ENCODE results near the gene RAB20. TPM values are rescaled to one million over a fixed set of nuclear protein-coding genes. Genes with fewer than 3 reads are reported as not detected.

RAB20 gene
- total and polyA plus RNA-seq, 9 of the 15 experiments (the other 6 are each of a cell fraction or from before 2014, with no cell fraction given) = 0.62 to 9.2 (median 5.4) TPM

DNA sequence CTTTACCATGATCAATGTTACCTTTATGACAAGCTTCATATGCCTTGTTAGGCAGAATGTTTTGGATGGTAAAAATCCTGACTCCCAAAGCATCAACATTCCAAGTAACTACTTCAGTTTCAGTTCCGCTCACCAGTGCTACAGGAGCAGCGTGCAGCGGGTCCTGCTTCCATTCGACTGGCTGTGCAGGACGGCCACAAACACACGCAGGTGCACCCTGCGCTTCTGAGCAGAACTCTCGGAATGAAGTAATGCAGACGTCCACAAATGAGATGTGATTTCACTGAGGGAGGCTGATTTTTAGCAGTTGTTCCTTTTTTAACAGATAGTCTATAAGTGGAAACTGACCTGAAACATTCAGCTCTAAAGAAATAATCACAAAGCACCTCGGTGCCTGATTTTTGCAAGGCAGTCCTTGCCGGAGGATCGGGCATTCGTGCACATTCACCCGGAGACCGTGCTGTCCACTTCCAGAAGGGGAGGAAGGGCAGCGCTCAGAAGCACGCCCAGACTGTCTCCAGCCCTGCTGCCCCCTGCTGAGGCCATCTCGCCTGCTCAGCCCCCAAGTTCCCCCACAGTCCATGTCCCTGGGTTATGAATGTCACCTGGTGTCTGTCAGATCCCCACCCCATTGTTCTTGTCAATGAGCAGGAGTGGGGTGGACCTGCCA is 85.8 kb downstream of the RAB20 start:
- TF ChIP-seq CBFA2T2 (conservative IDR thresholded peaks at IDR 0.05) (no peak), DMBX1 (CRISPR knock-in tag; IDR thresholded peaks at IDR 0.05; ENCODE audit: borderline replicate concordance) (no peak)
- POLR2A ChIA-PET = no interaction called here
- Histone ChIP-seq H3K27ac (ENCODE audit: extremely low read depth, low read depth, low read length) (no peak overlapping the region), H3K9me1 (ENCODE audit: control insufficient read depth, insufficient read depth, low read length) (no peaks in the 10 kb centered on the region), H3K27me3 (ENCODE audit: control insufficient read depth in 2 of 2, insufficient read depth in 2 of 2, low read length in 2 of 2) (peaks cover 0 to 8% of the 10 kb centered on the region in 2 experiments; a peak in 2 of 5 replicates), H3K9ac (ENCODE audit: insufficient read depth in 1 of 2, low read depth in 2 of 2, low read length in 2 of 2) (peak overlapping the region in 1 of 2 experiments; percentile 59; a peak in 2 of 4 replicates), H4K20me1 (replicated peaks; ENCODE audit: control insufficient read depth, insufficient read depth, low read length) (no peaks in the 10 kb centered on the region), H3K4me3 (no peak overlapping the region), H3K4me1 (replicated peaks in 1 of 2; ENCODE audit: control insufficient read depth in 2 of 2, insufficient read depth in 2 of 2, low read length in 2 of 2) (peaks cover 26 to 54% of the 10 kb centered on the region in 2 experiments), H3K79me2 (ENCODE audit: control insufficient read depth, insufficient read depth, low read length) (no peaks in the 10 kb centered on the region), H3K36me3 (ENCODE audit: control insufficient read depth, insufficient read depth, low read length) (no peaks in the 10 kb centered on the region), H3K4me2 (ENCODE audit: insufficient read depth, low read length) (peak overlapping the region; percentile 46; the same call in 1 of the 2 replicates), H2AFZ (ENCODE audit: low read depth, low read length) (0 out of 2 replicates have a peak overlapping the region, but pooled peaks have one; percentile 39), H3K9me3 (replicated peaks; ENCODE audit: control insufficient read depth, insufficient read depth, low read depth, low read length) (no peaks in the 10 kb centered on the region)
- 23% methylated on average over 10 of the region's 18 CpGs for WGBS (ENCODE audit: insufficient coverage, low coverage, missing lambda C conversion rate)
- ATAC-seq = peak; percentile 68
- BruUV-seq (replicated peaks) = no TSS peak
- DNase-seq (ENCODE audit: extremely low read depth in 1 of 4, low spot score in 3 of 4) = peak in 1 of 4 experiments; percentile 16
- FAIRE-seq = no peak
- intact Hi-C loops (cut with micrococcal nuclease) = no loop called here
- CTCF ChIA-PET (ENCODE audit: low intra/inter-chr PET ratio) = no interaction called here
- in situ Hi-C loops (cut with MboI) = no loop called here

DNA sequence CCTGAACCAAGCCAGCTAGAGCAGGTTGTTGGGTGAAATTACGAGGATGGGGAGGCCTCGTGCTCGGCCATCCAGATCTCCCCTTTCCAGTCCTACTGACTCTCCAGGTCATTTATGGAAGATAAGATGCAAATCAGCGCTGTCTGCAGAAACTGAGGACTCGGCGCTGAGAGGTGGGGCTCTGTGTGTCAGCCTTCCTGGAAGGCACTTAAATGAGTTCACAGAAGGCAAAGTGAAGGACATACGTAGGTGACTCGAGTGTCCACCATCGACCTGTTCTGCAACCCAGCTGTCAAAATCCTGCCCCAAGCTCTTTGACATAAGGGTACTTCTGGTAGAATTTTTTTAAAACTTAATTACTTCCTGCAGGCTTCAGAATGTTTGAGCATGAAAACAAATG is 86.4 kb downstream of the RAB20 start:
- peak in 1 of 4 experiments; percentile 20 for DNase-seq (ENCODE audit: extremely low read depth in 1 of 4, low spot score in 3 of 4)

More for the DNA sequence above, 86.4 kb downstream of the RAB20 start:
- H4K20me1 ChIP-seq (replicated peaks; ENCODE audit: control insufficient read depth, insufficient read depth, low read length) = no peaks in the 10 kb centered on the region
- in situ Hi-C loops (cut with MboI) = no loop called here
- ATAC-seq (no peak), FAIRE-seq (no peak)
- H3K36me3 ChIP-seq (ENCODE audit: control insufficient read depth, insufficient read depth, low read length) = no peaks in the 10 kb centered on the region
- H3K4me3 ChIP-seq = no peak overlapping the region
- H3K79me2 ChIP-seq (ENCODE audit: control insufficient read depth, insufficient read depth, low read length) = no peaks in the 10 kb centered on the region
- BruUV-seq (replicated peaks) = no TSS peak
- ChIA-PET POLR2A (no interaction called here), CTCF (ENCODE audit: low intra/inter-chr PET ratio) (no interaction called here)
- TF ChIP-seq, protein P1, sequence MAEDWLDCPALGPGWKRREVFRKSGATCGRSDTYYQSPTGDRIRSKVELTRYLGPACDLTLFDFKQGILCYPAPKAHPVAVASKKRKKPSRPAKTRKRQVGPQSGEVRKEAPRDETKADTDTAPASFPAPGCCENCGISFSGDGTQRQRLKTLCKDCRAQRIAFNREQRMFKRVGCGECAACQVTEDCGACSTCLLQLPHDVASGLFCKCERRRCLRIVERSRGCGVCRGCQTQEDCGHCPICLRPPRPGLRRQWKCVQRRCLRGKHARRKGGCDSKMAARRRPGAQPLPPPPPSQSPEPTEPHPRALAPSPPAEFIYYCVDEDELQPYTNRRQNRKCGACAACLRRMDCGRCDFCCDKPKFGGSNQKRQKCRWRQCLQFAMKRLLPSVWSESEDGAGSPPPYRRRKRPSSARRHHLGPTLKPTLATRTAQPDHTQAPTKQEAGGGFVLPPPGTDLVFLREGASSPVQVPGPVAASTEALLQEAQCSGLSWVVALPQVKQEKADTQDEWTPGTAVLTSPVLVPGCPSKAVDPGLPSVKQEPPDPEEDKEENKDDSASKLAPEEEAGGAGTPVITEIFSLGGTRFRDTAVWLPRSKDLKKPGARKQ (CRISPR knock-in tag; IDR thresholded peaks at IDR 0.05) = no peak
- TF ChIP-seq ESRRA (IDR thresholded peaks at IDR 0.05; ENCODE audit: borderline replicate concordance, low read depth) (0 out of 2 replicates have a peak, but pooled peaks have one; percentile 37), MTF1 (CRISPR knock-in tag; IDR thresholded peaks at IDR 0.05; ENCODE audit: borderline replicate concordance) (no peak), PTTG1 (tag; IDR thresholded peaks at IDR 0.05; ENCODE audit: low read depth) (no peak), ZNF780A (CRISPR knock-in tag; IDR thresholded peaks at IDR 0.05) (no peak)
- TF ChIP-seq, protein P2, sequence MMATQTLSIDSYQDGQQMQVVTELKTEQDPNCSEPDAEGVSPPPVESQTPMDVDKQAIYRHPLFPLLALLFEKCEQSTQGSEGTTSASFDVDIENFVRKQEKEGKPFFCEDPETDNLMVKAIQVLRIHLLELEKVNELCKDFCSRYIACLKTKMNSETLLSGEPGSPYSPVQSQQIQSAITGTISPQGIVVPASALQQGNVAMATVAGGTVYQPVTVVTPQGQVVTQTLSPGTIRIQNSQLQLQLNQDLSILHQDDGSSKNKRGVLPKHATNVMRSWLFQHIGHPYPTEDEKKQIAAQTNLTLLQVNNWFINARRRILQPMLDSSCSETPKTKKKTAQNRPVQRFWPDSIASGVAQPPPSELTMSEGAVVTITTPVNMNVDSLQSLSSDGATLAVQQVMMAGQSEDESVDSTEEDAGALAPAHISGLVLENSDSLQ (IDR thresholded peaks at IDR 0.05) = no peak
- H3K4me2 ChIP-seq (ENCODE audit: insufficient read depth, low read length) = peak overlapping the region; percentile 46
- peaks cover 0 to 8% of the 10 kb centered on the region in 2 experiments; a peak in 2 of 5 replicates for H3K27me3 ChIP-seq (ENCODE audit: control insufficient read depth in 2 of 2, insufficient read depth in 2 of 2, low read length in 2 of 2)
- H3K9me1 ChIP-seq (ENCODE audit: control insufficient read depth, insufficient read depth, low read length) = no peaks in the 10 kb centered on the region
- WGBS (ENCODE audit: insufficient coverage, low coverage, missing lambda C conversion rate) = 4% methylated on average over 7 of the region's 9 CpGs
- H3K9me3 ChIP-seq (replicated peaks; ENCODE audit: control insufficient read depth, insufficient read depth, low read depth, low read length) = no peaks in the 10 kb centered on the region
- H3K27ac ChIP-seq (ENCODE audit: extremely low read depth, low read depth, low read length) = no peak overlapping the region
- H3K4me1 ChIP-seq (replicated peaks in 1 of 2; ENCODE audit: control insufficient read depth in 2 of 2, insufficient read depth in 2 of 2, low read length in 2 of 2) = peaks cover 29 to 54% of the 10 kb centered on the region in 2 experiments
- intact Hi-C loops (cut with micrococcal nuclease) = no loop called here
- no peak overlapping the region for H3K9ac ChIP-seq (ENCODE audit: insufficient read depth in 1 of 2, low read depth in 2 of 2, low read length in 2 of 2)
- H2AFZ ChIP-seq (ENCODE audit: low read depth, low read length) = no peak overlapping the region
